HepG2 (cell line): ENCODE results near the gene LRPAP1.

Experiments
- EZH2 ChIP-seq: conservative IDR thresholded peaks from 2 replicates; pipeline ENCODE4 v1.6.1; 2012; ENCODE audit warnings: mild to moderate bottlenecking, low read depth, low read length, moderate library complexity
- TF ChIP-seq, protein P1 (sequence below): IDR thresholded peaks from 2 replicates; pipeline ENCODE4 v1.6.1; 2016; ENCODE audit warnings: control low read depth

DNA sequence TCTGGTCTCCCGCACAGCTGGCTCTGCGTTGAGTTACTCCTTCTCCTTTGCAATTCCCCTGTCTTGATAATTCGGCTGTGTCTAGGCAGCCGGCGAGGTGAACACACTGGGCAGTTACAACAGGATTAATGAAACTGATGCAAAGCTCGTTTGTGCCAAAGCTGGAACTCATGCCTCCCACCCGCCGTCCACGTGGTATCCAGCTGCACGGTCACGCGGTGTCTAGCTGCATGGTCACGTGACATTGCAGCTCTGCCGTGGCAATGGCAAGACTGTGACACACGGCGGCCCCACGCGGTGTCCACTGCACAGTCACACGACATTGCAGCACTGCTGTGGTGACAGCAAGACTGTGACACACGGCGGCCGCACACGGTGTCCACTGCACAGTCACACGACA, 31.2 kb upstream of the LRPAP1 start:
- TF ChIP-seq EZH2, result no peak
- TF ChIP-seq, protein P1, sequence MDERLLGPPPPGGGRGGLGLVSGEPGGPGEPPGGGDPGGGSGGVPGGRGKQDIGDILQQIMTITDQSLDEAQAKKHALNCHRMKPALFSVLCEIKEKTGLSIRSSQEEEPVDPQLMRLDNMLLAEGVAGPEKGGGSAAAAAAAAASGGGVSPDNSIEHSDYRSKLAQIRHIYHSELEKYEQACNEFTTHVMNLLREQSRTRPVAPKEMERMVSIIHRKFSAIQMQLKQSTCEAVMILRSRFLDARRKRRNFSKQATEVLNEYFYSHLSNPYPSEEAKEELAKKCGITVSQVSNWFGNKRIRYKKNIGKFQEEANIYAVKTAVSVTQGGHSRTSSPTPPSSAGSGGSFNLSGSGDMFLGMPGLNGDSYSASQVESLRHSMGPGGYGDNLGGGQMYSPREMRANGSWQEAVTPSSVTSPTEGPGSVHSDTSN (CRISPR knock-in tag), result no peak
